ENCODE results near the gene FNIP1.
"Not testable (repeated sequence)": the region's sequence is repeated elsewhere in the genome, so short reads cannot be mapped to it uniquely, and the experiment has no call there.

The FNIP1 gene

GRCh38 chr5:131634996-131635683 lies 161.7 kb downstream of the FNIP1 start, which contains the start of gene RAPGEF6:
Gene RAPGEF6, minus strand, starts transcription at chr5:131635229. Its CDS starts 199 bp downstream, at chr5:131635030.
- DNase-seq, result peak; percentile 96

GRCh38 chr5:131634666-131634995 lies 162.2 kb downstream of the FNIP1 start:
- peak; percentile 76 for DNase-seq

- no peak for DNase-seq
Measured at GRCh38 chr5:131634238-131634637, 162.6 kb downstream of the FNIP1 start.

- no peak for DNase-seq
Measured at GRCh38 chr5:131633830-131634229, 163.0 kb downstream of the FNIP1 start.

GRCh38 chr5:131630963-131631350 lies 165.9 kb downstream of the FNIP1 start:
- DNase-seq, result no peak

- DNase-seq, result no peak
Measured at GRCh38 chr5:131630208-131630962, 166.4 kb downstream of the FNIP1 start.

- no peak for DNase-seq
Measured at GRCh38 chr5:131628990-131629389, 167.8 kb downstream of the FNIP1 start.

GRCh38 chr5:131627207-131627865 lies 169.5 kb downstream of the FNIP1 start:
- DNase-seq, result no peak

GRCh38 chr5:131622633-131623032 lies 174.2 kb downstream of the FNIP1 start:
- DNase-seq, result no peak

- not testable (repeated sequence) for DNase-seq
Measured at GRCh38 chr5:131621164-131621563, 175.7 kb downstream of the FNIP1 start.

GRCh38 chr5:131619102-131619501 lies 177.7 kb downstream of the FNIP1 start:
- no peak for DNase-seq

GRCh38 chr5:131617140-131617822 lies 179.5 kb downstream of the FNIP1 start:
- DNase-seq, result no peak

- no peak for DNase-seq
Measured at GRCh38 chr5:131615957-131616356, 180.9 kb downstream of the FNIP1 start.

GRCh38 chr5:131613423-131613822 lies 183.4 kb downstream of the FNIP1 start:
- no peak for DNase-seq

- DNase-seq, result no peak
Measured at GRCh38 chr5:131611064-131611381, 185.8 kb downstream of the FNIP1 start.

GRCh38 chr5:131610198-131611063 lies 186.4 kb downstream of the FNIP1 start:
- DNase-seq, result no peak

- no peak for DNase-seq
Measured at GRCh38 chr5:131609774-131610173, 187.0 kb downstream of the FNIP1 start.

GRCh38 chr5:131608597-131608996 lies 188.2 kb downstream of the FNIP1 start:
- no peak for DNase-seq

GRCh38 chr5:131607903-131608540 lies 188.8 kb downstream of the FNIP1 start:
- DNase-seq, result no peak

- no peak for DNase-seq
Measured at GRCh38 chr5:131607418-131607817, 189.4 kb downstream of the FNIP1 start.

- no peak for DNase-seq
Measured at GRCh38 chr5:131605086-131605485, 191.7 kb downstream of the FNIP1 start.
